NCI-H2171 treated with DMSO at 0.1 percent for 48 hours (cell line): Measurements from ENCODE around the gene TMEM187.

ENCODE experiments used
- DNase-seq: peaks from one replicate; lab custom pipeline; 2025; lab: John Stamatoyannopoulos, UW

TMEM187 gene

GRCh38 chrX:154020536-154021115, 48.1 kb downstream of the TMEM187 start:
- DNase-seq, result no peak

GRCh38 chrX:154021131-154021611, 48.6 kb downstream of the TMEM187 start:
- DNase-seq, result no peak

GRCh38 chrX:154022108-154022507, 49.6 kb downstream of the TMEM187 start:
- no peak for DNase-seq

- no peak for DNase-seq
Observed at GRCh38 chrX:154023276-154024000, 50.9 kb downstream of the TMEM187 start.

- DNase-seq, result no peak
Observed at GRCh38 chrX:154024271-154024670, 51.7 kb downstream of the TMEM187 start.

GRCh38 chrX:154025230-154025629, 52.7 kb downstream of the TMEM187 start:
- no peak for DNase-seq

- no peak for DNase-seq
Observed at GRCh38 chrX:154026136-154027021, 53.8 kb downstream of the TMEM187 start.

GRCh38 chrX:154027022-154027402, 54.5 kb downstream of the TMEM187 start:
- DNase-seq, result no peak

GRCh38 chrX:154027986-154028385, 55.4 kb downstream of the TMEM187 start:
- DNase-seq, result no peak

GRCh38 chrX:154028502-154029184, 56.1 kb downstream of the TMEM187 start:
- DNase-seq, result no peak

- DNase-seq, result no peak
Observed at GRCh38 chrX:154029439-154029838, 56.9 kb downstream of the TMEM187 start.

GRCh38 chrX:154030266-154030665, 57.7 kb downstream of the TMEM187 start:
- DNase-seq, result no peak

GRCh38 chrX:154030715-154031305, 58.3 kb downstream of the TMEM187 start:
- DNase-seq, result no peak

GRCh38 chrX:154032160-154032559, 59.6 kb downstream of the TMEM187 start:
- DNase-seq, result no peak

GRCh38 chrX:154032653-154033052, 60.1 kb downstream of the TMEM187 start:
- no peak for DNase-seq
